Sigmoid colon (tissue), 7 donors: Measurements from ENCODE around the gene SEMA5B. TPM values are rescaled to one million over a fixed set of nuclear protein-coding genes. Genes with fewer than 3 reads are reported as not detected.

ENCODE experiments used
- DNase-seq: peaks from one replicate; pipeline ENCODE4 v3.0.0-alpha.2; 2019
- H3K27ac ChIP-seq, 4 donors: fragments of 200-600 bp; sonication (generic); one replicate each; pipeline ENCODE4 v1.5.1; 2016 to 2019; ENCODE audit warnings: mild to moderate bottlenecking in 1 of 4
- H3K27me3 ChIP-seq, 3 donors: fragments of 200-600 bp; sonication (generic); one replicate each; pipeline ENCODE4 v1.5.1; 2019; ENCODE audit warnings: mild to moderate bottlenecking in 1 of 3
- H3K36me3 ChIP-seq, 4 donors: fragments of 200-600 bp; sonication (generic); one replicate each; pipeline ENCODE4 v1.5.1; 2016 to 2019
- H3K4me1 ChIP-seq, 4 donors: fragments of 200-600 bp; sonication (generic); one replicate each; pipeline ENCODE4 v1.5.1; 2017 to 2019
- H3K4me3 ChIP-seq, 4 donors: fragments of 200-600 bp; sonication (generic); one replicate each; pipeline ENCODE4 v1.5.1; 2017 to 2019; ENCODE audit warnings: mild to moderate bottlenecking in 2 of 4, moderate library complexity in 1 of 4
- H3K9me3 ChIP-seq, 4 donors: fragments of 200-600 bp in 3 of 4; sonication (generic) in 3 of 4; one replicate each; pipeline versions ENCODE4 v1.5.1 to v1.6.1; 2013 to 2019
- EP300 ChIP-seq, 4 donors: sonication (generic); formaldehyde crosslinking; IDR thresholded peaks; one replicate each; pipeline ENCODE4 v1.6.1; 2017; ENCODE audit warnings: antibody characterized with exemption in 4 of 4
- POLR2A ChIP-seq, 2 donors: fragments of 450-650 bp; IDR thresholded peaks; one replicate each; pipeline ENCODE4 v1.6.1; 2016; ENCODE audit warnings: antibody characterized with exemption in 2 of 2, mild to moderate bottlenecking in 2 of 2, moderate library complexity in 2 of 2
- POLR2AphosphoS5 ChIP-seq, 4 donors: sonication (generic); formaldehyde crosslinking; IDR thresholded peaks; one replicate each; pipeline ENCODE4 v1.6.1; 2017; ENCODE audit warnings: antibody characterized with exemption in 4 of 4
- WGBS, 2 donors: extraction: QIAGEN DNeasy Blood & Tissue Kit; methylation state at CpG; one replicate each; pipeline ENCODE4 v1.1.7; 2013; 5-methylcytosine and 5-hydroxymethylcytosine counted together
- intact Hi-C: fragments of 100-400 bp; cut with DNase I; formaldehyde crosslinking; loops from one replicate; pipeline ENCODE4 v1.15.1; 2023
- polyA plus RNA-seq, 3 donors: library from polyadenylated mRNA; stranded (reverse); fragments of 200-250 nt; gene quantifications; one replicate each; pipeline ENCODE4 v1.2.3, GENCODE V29; 2013
- total RNA-seq, 4 donors: library from RNA; depleted of rRNA; stranded (reverse); fragments of >200 nt; gene quantifications; one replicate each; pipeline ENCODE4 v1.1.0, GENCODE V29; 2016
- TF ChIP-seq, protein P1 (sequence below), 4 experiments: fragments of 450-650 bp in 3 of 4; fragments of 200-600 bp in 1 of 4; IDR thresholded peaks; one replicate each; pipeline ENCODE4 v1.5.1; 2016 to 2019; ENCODE audit warnings: antibody characterized with exemption in 4 of 4, mild to moderate bottlenecking in 3 of 4, moderate library complexity in 2 of 4
- donor health status: healthy with polysubstance abuse.
- donor health status: Bipolar disorder and iron deficiency.
- donor health status: healthy.

Gene SEMA5B
- total and polyA plus RNA-seq, 7 donors: 0.36 to 0.69 (median 0.55) TPM; not detected in 2

DNA sequence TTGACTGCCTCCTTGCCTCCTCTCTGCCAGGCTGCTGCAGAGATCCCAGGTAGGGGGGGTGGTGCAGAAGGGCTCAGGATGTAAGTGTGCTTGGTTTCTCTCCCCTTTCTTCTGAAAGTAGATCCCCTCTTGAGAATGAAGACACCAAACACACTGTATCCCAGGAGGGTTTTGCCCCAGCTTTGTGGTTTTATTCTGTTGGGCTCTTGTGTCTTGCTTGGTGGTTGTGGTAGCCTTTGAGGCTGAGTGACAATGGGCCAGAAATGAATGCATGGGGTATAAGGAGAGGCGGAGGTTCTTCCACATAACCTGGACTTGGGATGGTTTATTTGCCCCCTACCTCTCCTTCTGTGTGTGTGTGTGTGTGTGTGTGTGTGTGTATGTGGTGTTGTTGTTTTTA, 45.0 kb upstream of the SEMA5B start:
- no peak overlapping the region for H3K4me3 ChIP-seq
- H3K4me1 ChIP-seq: peaks cover 0 to 65% (median 49%) of the 10 kb centered on the region in 4 donors
- H3K9me3 ChIP-seq: no peaks in the 10 kb centered on the region
- 78 to 95% methylated on average over 1 of the region's 1 CpG for WGBS, 2 donors
- DNase-seq: no peak
- H3K27ac ChIP-seq: peak overlapping the region in 3 of 4 donors; percentile 28 to 69 (median 64)
- no peak for TF ChIP-seq EP300 (IDR thresholded peaks at IDR 0.05)
- no peak for TF ChIP-seq POLR2A (IDR thresholded peaks at IDR 0.05)
- TF ChIP-seq, protein P1, sequence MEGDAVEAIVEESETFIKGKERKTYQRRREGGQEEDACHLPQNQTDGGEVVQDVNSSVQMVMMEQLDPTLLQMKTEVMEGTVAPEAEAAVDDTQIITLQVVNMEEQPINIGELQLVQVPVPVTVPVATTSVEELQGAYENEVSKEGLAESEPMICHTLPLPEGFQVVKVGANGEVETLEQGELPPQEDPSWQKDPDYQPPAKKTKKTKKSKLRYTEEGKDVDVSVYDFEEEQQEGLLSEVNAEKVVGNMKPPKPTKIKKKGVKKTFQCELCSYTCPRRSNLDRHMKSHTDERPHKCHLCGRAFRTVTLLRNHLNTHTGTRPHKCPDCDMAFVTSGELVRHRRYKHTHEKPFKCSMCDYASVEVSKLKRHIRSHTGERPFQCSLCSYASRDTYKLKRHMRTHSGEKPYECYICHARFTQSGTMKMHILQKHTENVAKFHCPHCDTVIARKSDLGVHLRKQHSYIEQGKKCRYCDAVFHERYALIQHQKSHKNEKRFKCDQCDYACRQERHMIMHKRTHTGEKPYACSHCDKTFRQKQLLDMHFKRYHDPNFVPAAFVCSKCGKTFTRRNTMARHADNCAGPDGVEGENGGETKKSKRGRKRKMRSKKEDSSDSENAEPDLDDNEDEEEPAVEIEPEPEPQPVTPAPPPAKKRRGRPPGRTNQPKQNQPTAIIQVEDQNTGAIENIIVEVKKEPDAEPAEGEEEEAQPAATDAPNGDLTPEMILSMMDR (IDR thresholded peaks at IDR 0.05): no peak
- TF ChIP-seq POLR2AphosphoS5 (IDR thresholded peaks at IDR 0.05): no peak
- intact Hi-C loops: no loop called here
- H3K36me3 ChIP-seq: no peaks in the 10 kb centered on the region
- no peaks in the 10 kb centered on the region for H3K27me3 ChIP-seq

DNA sequence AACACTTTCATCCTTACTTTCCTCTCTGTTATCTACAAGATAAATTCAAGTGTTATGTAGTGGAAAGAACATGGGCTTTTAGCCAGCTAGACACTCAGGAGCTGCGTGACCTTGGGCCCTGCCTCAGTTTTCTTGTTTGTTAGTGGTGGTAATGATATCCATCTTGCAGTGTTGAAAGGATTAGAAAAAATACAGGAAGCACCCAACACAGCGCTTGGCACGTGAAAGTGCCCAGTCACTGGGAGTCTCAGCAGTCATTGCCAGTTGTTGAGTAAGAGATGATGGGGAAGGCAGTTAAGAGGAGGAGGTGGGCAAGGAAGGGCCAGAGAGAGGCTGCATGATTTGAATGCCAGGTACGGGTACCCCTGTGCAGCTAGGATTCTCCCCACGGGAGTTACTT, 44.6 kb upstream of the SEMA5B start:
- peaks cover 0 to 63% (median 45%) of the 10 kb centered on the region in 4 donors for H3K4me1 ChIP-seq
- intact Hi-C loops: no loop called here
- DNase-seq: no peak
- 81 to 90% methylated on average over 5 of the region's 5 CpGs for WGBS, 2 donors
- H3K9me3 ChIP-seq: no peaks in the 10 kb centered on the region
- H3K36me3 ChIP-seq: no peaks in the 10 kb centered on the region
- no peaks in the 10 kb centered on the region for H3K27me3 ChIP-seq
- peak overlapping the region in 3 of 4 donors; percentile 28 to 69 (median 64) for H3K27ac ChIP-seq
- TF ChIP-seq, protein P1 (IDR thresholded peaks at IDR 0.05): no peak
- TF ChIP-seq POLR2A (IDR thresholded peaks at IDR 0.05) (no peak), POLR2AphosphoS5 (IDR thresholded peaks at IDR 0.05) (no peak), EP300 (IDR thresholded peaks at IDR 0.05) (no peak)
- H3K4me3 ChIP-seq: no peak overlapping the region

DNA sequence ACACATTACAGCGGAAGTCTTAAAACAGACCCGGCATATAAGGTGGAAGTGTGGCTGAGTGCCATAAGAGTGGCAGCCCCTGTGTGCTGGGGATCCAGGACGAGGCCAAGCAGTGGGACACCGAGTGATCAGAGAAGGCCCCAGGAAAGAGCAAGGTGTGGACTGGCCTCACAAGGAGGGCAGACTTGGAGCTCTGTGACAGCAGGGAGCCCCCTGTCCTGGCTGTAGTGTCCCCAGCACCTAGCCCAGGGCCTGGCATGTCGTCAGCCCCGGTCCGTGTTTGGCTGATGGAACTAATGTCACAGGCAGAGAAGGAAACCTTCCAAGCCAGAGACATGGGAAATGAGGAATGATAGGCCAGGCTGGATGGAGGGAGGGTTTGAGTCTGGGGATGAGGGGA, 44.0 kb upstream of the SEMA5B start:
- Histone ChIP-seq H3K4me1 (peaks cover 0 to 59% (median 40%) of the 10 kb centered on the region in 4 donors), H3K36me3 (no peaks in the 10 kb centered on the region), H3K27ac (peak overlapping the region; percentile 17 to 69 (median 46)), H3K27me3 (no peaks in the 10 kb centered on the region), H3K9me3 (no peaks in the 10 kb centered on the region), H3K4me3 (no peak overlapping the region)
- 87 to 90% methylated on average over 7 of the region's 7 CpGs for WGBS, 2 donors
- TF ChIP-seq EP300 (IDR thresholded peaks at IDR 0.05) (no peak), POLR2A (IDR thresholded peaks at IDR 0.05) (no peak), POLR2AphosphoS5 (IDR thresholded peaks at IDR 0.05) (no peak)
- TF ChIP-seq, protein P1 (IDR thresholded peaks at IDR 0.05): no peak
- intact Hi-C loops: no loop called here
- no peak for DNase-seq

DNA sequence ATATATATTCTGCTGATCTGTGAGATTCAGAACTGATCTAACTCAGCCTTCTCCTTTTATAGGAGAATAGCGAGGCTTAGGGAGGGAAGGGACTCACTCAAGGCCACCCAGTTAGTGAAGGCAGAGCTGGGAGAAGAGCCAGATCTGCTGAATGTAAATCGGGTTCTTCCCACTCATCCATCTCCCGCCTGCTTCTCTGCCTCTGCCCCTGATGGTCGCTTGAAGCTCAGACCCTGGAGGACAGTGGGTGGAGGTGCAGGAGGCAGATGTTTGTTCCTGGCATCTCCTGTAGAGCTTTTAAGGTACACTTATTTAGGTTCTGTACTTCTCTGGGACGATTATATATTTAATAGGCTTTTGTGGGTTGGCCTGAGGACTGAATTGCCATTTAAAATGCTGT, 43.6 kb upstream of the SEMA5B start:
- no peak for TF ChIP-seq EP300 (IDR thresholded peaks at IDR 0.05)
- TF ChIP-seq, protein P1 (IDR thresholded peaks at IDR 0.05): peak in 3 of 4 experiments; percentile 16 to 30 (median 18)
- no peak for DNase-seq
- Histone ChIP-seq H3K9me3 (no peaks in the 10 kb centered on the region), H3K36me3 (no peaks in the 10 kb centered on the region), H3K27ac (peak overlapping the region; percentile 17 to 69 (median 46)), H3K4me1 (peaks cover 0 to 59% (median 40%) of the 10 kb centered on the region in 4 donors), H3K4me3 (no peak overlapping the region), H3K27me3 (no peaks in the 10 kb centered on the region)
- intact Hi-C loops: no loop called here
- 64 to 69% methylated on average over 5 of the region's 5 CpGs for WGBS, 2 donors

DNA sequence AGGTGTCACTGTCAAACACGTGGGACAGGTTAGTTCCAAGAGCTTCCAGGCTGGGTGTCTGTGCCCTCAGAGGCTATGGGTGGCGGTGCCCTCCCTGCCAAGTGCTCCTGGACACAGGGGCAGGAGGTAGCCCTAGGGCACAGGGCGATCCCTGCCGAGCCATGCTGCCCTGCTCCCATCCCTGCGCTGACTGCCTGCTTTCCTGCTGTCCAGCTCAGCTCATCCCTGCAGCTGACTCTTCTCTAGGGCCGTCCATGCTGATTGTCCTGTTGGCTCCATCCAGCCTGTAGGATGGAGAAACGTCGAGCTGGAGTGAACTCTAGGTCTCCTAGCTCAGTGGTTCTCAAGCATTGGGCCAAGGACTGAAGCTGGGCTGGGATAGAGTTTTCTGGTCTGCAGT, 42.9 kb upstream of the SEMA5B start:
- 82 to 86% methylated on average over 8 of the region's 8 CpGs for WGBS, 2 donors
- Histone ChIP-seq H3K27ac (peak overlapping the region in 3 of 4 donors; percentile 28 to 69 (median 64)), H3K27me3 (no peaks in the 10 kb centered on the region), H3K4me1 (peaks cover 0 to 53% (median 37%) of the 10 kb centered on the region in 4 donors), H3K4me3 (no peak overlapping the region), H3K36me3 (no peaks in the 10 kb centered on the region), H3K9me3 (no peaks in the 10 kb centered on the region)
- no peak for DNase-seq
- no peak for TF ChIP-seq EP300 (IDR thresholded peaks at IDR 0.05)
- TF ChIP-seq, protein P1 (IDR thresholded peaks at IDR 0.05): no peak
- TF ChIP-seq POLR2AphosphoS5 (IDR thresholded peaks at IDR 0.05): no peak
- TF ChIP-seq POLR2A (IDR thresholded peaks at IDR 0.05): no peak
- intact Hi-C loops: no loop called here
